Glomerular visceral epithelial cell (primary cell): ENCODE measurements around the gene GINS1.
"Not testable (repeated sequence)": the region's sequence is repeated elsewhere in the genome, so short reads cannot be mapped to it uniquely, and the experiment has no call there.

Source experiments
- DNase-seq: peaks from one replicate; pipeline ENCODE4 v3.0.0-alpha.2; 2016; ENCODE audit errors: extremely low spot score

Gene GINS1

GRCh38 chr20:25454153-25454900 lies 46.9 kb downstream of the GINS1 start:
- no peak for DNase-seq

GRCh38 chr20:25457886-25458680 lies 50.6 kb downstream of the GINS1 start:
- no peak for DNase-seq

DNA sequence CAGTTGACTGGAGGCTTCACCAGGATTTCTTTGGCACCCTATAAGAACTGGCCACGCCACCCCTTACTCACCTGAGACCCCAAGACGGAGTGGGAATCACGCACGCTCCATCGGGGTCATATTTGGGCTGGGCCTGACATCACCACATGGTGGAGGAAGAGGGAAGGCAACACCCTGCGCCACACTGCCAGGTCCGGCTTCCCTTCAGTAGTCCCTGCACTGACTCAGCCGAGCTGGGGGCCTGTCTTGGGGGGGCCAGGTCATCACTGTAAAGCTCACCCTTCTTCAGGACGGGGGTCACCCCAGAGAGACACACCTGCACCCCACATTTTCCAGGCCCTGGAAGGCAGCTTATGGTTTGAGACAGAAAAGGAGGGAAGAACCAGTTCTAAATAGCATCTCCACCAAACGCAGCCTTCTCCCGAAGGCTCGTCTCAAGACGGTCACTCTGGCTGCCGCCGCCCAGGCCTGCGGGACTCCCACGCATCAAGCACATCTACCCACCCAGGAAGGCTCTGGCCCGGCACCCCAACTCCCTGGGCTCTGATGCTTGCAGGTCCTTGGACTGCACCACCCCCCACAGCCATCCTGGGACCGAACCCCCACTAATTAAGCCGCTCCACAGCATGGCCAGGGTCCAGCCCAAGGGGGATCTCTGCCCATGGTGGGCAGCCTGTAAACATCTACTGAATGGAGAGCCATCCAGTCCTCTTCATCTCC lies 51.8 kb downstream of the GINS1 start:
- DNase-seq: no peak

- DNase-seq: no peak
Observed at GRCh38 chr20:25459916-25460535, 52.6 kb downstream of the GINS1 start.

- no peak for DNase-seq
Observed at GRCh38 chr20:25460566-25461280, 53.2 kb downstream of the GINS1 start.

DNA sequence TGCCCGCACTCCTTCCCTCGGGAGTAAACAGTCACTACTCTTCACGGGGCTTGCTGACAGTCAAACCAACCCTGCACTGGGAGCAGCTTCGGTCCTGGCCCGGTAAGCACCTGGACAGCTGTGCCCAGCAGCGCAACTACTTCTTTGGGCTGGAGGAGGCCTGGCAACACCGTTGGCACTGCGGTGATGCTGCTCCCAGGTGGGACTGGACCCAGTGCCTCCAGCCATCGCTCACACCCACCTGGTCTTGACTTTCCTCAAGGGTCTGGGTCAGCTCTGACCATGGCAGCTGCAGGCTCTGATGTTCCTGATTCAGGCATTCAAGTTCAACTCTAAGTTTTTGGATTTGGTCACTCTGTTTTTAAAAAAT lies 53.8 kb downstream of the GINS1 start:
- DNase-seq: no peak

DNA sequence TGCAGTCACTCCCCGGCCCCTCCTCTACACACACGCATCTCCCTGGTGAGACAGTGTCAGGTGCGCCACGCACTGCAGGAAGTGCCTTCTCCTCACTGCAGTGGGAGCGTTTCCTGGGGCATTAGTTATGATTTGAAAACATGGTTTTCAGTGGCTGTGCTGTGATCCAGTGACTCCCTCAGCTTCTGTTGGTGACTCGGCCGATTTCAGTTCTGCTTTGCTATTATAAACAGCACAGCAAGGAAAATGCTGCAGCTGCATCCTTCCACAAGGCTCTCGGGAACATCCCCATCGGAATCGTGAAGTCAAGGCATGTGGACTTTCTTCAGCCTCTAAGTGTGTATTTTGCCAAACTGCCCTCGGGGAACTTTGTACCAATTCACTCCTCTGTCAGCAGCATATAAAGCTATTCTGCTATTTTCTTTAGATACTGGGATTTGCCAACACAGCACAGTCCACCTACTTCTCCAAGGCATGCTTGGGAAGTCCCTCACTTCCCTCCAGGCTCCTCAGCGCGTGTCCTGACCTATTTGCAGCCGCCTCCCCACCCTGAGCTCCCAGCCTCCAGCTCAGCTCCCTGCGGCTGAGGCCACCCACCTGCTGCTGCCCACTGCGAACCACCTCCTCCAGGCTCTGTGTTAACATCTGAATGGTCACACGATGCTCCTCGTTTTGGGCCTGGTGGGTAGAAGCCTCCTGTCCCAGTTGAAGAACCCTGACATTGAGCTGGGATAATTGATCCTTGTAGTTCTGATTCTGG lies 54.5 kb downstream of the GINS1 start:
- no peak for DNase-seq

DNA sequence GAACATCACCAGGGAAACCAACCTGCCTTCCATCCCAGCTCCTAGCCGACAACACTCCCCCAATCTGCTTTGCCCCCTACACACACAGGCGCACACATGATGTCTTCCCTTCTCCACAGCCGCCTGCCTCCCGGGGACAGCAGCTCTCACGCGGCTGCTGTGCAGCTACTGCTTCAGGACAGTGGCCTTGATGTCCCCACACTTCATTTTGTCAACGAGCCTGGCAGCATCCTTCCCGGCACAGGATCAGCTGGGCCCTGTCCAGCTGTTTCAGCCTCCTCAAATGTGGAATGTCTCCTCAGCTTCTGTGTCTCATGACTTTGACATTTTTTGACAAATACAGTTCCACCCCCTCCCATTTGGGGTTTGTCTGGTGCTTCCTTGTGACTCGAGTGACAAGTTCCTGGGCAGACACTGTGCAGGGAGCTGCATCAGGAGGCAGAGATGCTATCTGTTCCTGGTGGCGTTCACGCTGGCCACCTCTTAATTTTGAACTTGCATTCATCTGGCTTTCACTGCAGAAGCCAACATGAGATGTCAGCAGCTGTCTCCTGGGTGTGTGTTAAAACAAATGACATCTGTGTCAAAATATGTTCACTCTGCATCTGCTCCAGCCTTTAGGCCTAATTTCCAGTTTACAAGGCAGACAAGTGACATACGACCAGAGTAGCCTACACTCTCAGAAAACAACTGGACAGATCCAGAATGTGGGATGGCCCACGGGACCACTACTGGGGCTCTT lies 57.2 kb downstream of the GINS1 start:
- DNase-seq: no peak

- DNase-seq: no peak
Observed at GRCh38 chr20:25465243-25466135, 58.0 kb downstream of the GINS1 start.

DNA sequence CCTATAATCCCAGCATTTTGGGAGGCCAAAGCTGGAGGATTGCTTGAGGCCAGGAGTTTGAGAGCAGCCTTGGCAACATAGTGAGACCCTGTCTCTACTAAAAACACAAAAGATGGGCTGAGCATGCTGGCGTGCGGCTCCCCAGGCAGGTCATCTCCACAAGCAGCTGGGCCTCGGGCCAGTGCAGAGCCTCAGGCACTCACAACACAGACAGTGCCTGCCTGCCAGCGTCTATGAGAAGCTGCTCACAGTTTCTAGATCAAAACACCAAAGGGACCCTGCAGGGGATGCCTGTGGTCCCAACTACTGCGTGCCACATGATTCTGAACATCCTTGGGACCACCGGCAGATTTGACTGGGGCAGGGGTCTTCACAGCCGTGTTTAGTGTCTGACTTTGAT lies 59.4 kb downstream of the GINS1 start:
- no peak for DNase-seq

GRCh38 chr20:25467441-25467840 lies 60.0 kb downstream of the GINS1 start:
- no peak for DNase-seq

DNA sequence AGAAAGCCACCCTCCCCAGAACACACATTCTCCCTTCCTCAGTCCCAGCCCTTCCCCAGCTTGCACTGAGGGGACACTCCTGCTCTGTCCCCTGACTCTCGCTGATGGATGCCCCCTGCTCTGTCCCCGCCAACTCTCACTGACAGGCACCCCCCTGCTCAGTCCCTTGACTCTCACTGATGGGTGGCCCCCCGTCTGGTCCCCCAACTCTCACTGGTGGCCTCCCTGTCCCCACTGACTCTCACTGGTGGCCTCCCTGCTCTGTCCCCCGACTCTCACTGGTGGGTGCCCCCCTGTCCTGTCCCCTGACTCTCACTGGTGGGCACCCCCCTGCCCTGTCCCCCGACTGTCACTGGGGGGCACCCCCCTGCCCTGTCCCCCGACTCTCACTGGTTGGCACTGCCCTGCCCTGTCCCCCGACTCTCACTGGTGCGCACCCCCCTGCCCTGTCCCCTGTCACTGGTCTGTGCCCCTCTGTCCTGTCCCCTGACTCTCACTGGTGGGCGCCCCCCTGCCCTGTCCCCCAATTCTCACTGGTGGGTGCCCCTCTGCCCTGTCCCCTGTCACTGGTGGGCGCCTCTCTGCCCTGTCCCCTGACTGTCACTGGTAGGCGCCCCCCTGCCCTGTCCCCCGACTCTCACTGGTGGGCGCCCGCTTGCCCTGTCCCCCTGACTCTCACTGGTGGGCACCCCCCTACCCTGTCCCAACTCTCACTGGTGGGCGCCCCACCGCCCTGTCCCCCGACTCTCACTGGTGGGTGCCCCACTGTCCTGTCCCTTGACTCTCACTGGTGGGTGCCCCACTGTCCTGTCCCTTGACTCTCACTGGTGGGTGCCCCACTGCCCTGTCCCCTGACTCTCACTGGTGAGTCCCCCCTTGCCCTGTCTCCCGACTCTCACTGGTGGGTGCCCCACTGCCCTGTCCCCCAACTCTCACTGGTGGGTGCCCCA lies 60.9 kb downstream of the GINS1 start:
- DNase-seq: no peak

- DNase-seq: no peak
Observed at GRCh38 chr20:25469558-25469957, 62.1 kb downstream of the GINS1 start.

- peak; percentile 34 for DNase-seq
Observed at GRCh38 chr20:25470045-25470444, 62.6 kb downstream of the GINS1 start.

- DNase-seq: no peak
Observed at GRCh38 chr20:25471020-25471419, 63.5 kb downstream of the GINS1 start.

GRCh38 chr20:25473297-25473696 lies 65.8 kb downstream of the GINS1 start:
- DNase-seq: not testable (repeated sequence)

GRCh38 chr20:25476106-25477013 lies 68.9 kb downstream of the GINS1 start:
- DNase-seq: no peak
